Pulmonary artery endothelial cell (primary cell): ENCODE data around the gene FNIP2. TPM values are rescaled to one million over a fixed set of nuclear protein-coding genes. Genes with fewer than 3 reads are reported as not detected.

Source experiments
- DNase-seq: peaks from one replicate; pipeline ENCODE4 v3.0.0-alpha.2; 2011; ENCODE audit warnings: low read depth, low spot score
- total RNA-seq: library from RNA; depleted of rRNA; stranded (reverse); fragments of >200 nt; gene quantifications from 2 replicates; pipeline ENCODE4 v1.2.3, GENCODE V29; 2014

Gene FNIP2
- total RNA-seq, 1 donor from 2014 or later: 13.0 TPM

DNA sequence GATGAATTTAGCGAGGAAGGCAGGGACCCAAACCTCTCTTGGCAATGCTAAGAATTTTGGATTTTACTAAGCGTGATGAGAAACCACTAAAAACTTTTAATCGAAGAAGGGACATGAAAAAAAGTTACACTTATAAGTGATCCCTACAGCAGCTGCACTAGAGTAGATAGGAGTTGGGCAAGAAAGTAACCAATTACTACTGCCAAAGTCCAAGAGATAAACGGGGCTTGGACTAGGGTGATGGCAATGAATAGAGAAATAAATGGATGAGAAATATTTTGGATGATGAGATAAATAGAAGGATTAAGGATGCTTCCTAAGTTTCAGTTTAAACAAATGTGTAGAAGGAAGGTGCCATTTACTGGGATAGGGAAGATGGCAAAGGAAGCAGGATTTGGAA, 6.3 kb upstream of the FNIP2 start:
- DNase-seq: no peak

DNA sequence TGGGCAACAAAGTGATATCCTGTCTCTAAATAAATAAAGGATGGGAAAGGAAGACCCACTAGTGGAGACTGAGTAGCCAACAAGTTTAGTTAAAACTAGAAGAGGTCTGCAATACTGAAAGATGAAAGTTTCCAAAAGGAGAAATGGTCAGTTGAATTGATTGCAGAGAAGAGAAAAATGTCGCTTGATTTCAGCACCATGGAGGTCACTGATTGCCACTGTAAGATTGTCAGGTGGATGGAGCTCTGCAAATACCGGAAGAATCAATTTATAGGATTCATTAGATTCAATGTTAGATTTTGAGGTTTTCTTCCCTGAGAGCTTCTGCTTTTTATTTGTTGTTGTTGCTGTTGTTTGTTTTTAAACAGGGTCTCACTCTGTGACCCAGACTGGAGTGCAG, 5.4 kb upstream of the FNIP2 start:
- DNase-seq: no peak

DNA sequence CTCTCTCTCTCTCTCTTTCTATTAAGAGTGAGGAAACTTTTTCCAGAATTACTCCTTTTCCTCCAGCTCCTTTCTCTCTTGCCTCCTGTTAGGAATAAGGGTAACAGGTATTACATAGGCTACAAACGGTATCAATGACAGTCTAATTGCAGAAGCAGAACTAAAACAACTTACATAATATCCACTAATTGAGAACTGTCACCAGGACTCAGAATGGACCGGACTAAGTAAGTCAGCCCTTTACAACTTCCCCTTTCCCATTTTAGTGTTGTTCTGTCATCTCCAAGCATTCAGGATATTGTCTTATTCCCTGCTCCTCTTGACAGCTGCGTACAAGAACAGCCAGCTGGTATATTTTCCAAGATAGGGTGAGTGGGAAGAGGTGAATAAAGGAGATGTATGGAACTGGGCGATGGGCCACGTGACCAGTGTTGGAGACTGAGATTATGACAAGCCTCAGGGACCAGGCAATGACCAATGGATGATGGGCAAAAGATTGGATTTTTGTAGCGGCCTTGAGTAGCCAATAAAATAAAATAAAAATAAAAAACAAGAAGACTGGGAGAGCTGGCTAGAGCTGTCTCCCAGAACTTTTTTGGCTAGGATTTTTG, 2.3 kb upstream of the FNIP2 start:
- DNase-seq: no peak

DNA sequence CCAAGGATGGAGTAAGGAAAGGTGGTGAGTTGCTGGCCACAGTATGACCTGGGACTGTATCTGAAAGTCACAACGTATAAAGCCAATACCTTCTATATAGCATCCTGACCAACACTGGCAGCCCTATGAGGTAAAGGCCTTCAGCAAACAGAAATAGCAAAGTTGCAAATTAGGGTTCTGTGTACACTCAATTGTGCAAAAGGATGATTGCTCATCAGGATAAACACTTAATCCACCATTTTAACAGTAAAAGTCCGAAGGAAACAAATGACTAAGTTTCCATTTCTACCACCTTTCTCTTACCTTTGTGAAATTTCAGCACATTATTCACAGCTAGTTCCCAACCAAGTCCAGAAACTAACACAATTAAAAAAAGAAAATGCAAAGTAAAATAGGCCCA, 1.4 kb upstream of the FNIP2 start:
- no peak for DNase-seq

DNA sequence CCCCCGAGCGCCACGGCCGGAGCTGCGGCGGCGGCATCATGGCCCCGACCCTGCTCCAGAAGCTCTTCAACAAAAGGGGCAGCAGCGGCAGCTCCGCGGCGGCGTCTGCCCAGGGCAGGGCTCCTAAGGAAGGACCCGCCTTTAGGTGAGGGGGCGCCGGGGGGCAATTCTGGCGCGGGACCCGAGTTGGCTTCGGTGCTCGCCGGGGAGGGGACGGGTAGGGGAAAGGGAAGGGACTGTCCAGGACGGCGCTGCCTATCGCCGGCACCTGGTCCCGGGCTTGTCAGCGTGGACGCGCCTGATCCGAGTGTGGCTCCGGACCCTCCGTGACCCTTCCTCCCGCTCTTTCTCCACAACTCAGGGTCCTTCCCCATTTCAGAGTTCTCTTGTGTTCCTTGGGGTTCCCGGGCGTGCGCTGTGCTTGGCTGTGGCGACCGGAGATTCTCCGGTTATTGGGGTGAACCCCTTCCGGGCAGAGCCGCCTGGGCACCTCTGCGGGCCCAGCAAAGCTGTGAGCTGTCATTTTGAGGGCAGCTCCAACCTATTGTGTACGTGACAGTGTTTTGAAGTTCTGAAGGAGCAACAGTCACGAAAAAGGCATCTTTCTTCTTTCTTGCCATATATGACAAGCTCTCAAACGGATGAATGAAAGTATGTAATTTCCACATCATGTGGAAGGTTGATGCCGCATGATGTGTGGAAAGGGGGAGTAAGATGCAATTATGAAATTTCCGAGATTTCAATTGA, 522 bp downstream of the FNIP2 start:
- no peak for DNase-seq

DNA sequence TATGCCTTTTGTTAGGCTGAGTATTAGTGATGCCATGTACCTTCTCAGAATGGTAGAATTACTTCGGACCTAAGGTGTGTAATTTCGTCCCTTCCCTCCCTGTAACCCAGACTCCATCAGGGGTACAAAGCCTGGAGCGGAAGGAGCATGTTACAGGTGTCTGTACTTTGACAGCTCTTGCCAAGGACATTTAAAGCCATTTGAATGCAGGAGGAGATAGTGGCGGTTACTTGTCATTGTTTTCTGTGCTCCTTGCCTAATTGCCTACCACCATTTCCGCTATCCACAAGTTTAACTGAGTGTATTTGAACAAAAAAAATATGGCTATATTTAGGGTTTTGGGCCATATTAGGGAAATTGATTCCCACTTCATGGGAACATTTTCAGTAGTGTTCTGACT, 1.8 kb downstream of the FNIP2 start:
- DNase-seq: no peak

DNA sequence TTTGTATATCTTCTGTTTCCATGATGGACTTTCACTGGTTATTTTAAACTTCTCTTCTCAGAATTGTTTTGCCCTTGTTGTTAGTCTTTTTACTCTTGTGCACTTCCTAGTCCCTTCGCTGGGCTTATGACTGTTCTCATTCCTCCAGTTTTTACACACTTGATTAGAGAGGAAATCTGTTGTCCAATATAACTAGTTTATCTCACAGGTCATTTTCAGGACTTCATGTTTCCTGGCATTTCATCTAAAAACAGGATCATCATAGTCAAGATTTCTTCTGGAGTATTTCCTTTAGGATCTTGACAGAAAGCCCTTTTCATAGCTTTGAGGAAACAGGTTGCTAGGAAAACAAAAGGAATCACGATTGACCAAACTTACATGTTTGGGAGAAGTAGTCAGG, 3.0 kb downstream of the FNIP2 start:
- peak; percentile 54 for DNase-seq

DNA sequence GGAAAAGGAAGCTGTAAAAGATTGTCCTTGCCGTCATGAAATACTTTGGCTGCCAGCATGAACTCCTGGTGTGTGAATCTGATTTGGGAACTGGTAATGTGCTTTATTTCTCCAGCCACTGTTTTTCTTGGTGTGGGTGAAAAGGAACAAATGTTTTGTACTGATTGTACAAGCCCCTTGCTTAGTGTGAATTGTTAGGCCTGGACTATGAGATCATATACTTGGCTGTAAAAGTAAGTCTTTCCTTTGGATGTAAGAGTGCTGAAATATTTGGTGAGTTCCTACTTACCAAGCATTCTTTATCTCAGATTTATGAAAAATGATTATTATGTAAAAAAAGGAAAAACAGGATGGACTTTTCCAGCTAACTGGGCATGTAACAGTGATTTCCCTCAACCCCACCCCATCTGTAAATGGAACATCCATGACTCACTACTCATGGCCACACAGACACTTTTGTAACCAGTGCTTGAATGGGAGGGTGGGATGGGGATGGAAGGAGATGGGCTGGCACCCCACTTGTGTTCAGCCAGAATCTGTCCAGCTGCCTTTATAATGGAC, 6.3 kb downstream of the FNIP2 start:
- DNase-seq: peak; percentile 50

DNA sequence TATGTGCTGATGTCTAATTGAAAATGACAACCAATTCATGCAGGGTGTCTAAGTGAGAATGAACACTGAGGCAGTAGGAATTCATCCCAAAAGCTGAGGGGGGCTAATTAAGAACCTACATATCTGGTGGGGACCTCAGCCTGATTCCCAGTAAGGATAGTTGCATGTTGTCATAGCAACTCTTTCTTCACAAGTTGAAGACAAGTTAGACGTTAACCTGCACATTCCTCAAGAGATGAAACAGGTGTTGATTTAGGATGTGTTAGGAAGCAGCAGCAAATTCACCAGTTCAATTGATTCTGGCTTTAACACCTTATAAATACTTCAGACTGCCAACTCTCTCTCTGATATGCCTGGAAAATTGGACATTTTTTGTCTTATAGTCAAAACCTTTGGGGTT, 7.3 kb downstream of the FNIP2 start:
- no peak for DNase-seq

DNA sequence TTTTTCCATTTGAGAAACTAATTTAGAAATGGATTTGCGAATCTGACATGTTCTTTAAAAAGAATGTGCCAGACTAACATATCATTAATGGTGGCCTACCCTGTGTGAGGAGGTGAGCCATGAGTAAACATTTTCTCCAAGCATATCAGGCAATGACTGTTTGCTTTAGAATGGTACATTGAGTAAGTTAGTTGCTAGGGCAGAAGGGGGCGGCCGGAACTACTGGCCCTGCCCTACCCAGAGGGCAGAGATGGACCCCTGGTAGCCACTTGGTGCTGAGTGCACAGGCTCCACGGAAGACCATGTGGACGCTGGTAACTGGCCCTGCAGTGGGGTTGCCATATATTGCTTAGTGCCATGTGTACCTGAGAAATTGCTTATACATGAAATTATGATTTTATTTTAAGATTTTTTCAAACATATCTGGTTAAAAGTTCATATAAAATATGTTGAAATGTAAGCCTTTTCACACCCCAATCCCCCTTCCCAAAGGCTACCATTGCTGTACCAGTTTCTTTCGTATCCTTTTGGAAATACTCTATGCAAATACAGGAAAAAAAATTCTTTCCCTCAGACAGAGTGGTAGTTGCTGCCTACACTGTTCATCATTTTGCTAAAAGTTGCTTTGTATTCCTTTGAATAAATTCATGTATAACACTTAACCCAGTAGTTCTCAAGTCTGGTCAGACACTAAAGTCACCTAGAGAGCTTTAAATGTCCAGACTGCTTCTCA, 8.8 kb downstream of the FNIP2 start:
- no peak for DNase-seq

DNA sequence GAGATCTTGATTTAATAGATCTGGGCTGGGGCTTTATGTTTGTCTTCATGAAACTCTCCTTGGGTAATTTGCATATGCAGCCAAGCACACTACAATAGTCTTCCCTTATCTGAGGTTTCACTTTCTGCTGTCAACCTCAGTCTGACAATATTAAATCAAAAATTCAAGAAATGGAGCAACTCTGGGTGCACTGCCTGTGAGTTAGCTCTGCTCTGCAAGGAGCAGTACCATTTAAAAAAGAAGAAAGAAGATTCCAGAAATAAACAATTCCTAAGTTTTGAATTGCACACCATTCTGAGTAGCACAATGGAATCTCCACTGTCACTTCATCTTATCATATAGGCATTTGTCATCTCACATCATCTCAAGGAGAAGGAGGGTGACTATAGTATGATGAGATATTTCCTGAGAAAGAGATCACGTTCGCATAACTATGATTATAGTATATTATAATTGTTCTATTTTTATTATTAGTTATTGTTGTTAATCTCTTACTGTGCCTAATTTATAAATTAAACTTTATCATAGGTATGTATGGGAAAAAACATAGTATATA, 9.4 kb downstream of the FNIP2 start:
- DNase-seq: no peak

DNA sequence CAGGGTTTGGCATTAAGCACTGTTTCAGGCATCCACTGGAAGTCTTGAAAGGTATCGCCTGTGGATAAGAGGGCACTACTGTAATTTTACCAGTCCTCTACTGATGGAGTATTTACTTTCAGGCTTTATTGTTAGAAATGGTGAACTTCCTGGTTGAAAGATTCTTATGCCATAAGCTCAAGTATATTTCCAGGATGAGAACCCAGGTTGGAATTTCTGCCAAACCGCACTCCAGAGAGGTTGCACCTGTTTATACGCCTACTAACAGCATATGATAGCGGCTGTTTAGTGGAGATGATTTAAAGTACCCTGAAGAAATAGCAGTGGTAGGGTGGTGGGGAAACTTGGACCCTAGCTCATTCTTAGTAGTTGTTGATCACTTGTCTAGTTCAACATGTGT, 9.9 kb downstream of the FNIP2 start:
- no peak for DNase-seq

DNA sequence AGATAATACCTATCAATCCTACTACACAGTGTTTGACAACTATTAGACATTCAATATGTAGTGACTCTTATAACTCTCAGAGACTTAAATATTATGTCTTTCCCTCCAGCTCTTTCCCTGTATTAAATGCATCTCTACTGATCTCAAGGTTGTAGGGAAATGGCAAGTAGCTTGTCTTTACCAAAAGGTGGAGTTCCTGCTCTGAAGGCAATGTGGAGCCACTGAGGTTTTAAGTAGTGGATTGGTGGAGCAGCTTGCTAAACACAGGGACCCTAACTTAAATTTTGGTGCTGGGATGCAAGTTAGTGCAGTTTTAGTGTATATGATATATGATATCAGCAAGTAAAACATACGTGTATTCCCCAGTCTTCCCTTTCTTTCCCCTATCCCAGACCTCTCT, 13.1 kb downstream of the FNIP2 start:
- no peak for DNase-seq

DNA sequence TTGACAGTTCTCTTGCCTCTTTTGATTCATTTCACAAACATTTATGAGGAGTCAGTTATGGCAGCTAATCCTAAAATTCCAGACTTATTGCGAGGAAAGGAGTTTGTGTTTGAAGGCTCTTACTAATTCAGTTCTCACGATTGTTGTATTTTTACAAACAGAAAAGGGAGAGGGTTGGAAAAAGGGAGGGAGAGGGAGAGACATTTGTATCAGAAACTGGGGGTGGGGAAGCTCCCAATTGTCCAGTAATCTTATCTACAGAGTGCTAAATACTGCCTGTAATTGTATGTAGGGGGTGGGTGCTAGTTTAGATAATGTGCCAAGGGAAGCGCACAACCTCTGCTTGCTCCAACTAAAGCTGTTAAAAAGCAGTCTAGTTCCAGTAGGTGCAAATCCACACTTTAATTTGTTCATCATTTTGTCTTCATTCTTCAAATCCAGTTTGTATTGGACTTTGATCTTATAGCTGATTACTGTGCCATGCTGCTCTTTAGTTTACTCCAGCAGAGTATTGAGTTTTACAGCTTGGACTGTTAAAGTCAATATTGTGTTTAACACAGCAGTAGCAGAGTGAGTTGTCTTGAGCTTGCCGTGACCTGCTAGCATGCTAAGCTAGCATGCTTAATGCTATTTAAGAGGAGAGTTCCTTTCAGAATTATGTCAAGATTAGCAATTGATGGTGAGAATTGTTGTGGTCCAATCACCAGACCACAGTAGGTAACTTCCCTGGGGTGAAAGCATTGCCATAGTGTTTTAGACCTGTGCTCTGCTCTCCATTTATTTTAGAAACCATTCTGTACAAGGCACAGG, 13.9 kb downstream of the FNIP2 start:
- DNase-seq: no peak

DNA sequence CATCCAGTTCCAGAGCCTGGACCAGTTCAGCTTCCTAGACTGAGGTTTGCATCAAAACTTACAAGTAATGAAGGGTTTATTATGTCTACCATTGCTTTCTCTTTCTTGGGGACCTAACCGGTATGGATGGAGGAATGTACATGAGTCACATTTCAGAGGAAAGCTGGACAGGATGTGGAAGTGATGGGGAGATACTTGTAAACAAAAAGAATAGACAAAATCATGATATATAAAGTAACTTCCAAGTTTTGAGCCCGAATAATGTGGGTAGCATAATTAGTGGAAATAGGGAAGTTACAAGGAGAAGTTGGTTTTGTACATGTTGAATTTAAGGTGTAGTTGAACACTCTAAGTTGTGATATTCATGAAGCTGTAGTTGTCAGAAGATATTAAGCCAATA, 15.0 kb downstream of the FNIP2 start:
- DNase-seq: peak; percentile 26

DNA sequence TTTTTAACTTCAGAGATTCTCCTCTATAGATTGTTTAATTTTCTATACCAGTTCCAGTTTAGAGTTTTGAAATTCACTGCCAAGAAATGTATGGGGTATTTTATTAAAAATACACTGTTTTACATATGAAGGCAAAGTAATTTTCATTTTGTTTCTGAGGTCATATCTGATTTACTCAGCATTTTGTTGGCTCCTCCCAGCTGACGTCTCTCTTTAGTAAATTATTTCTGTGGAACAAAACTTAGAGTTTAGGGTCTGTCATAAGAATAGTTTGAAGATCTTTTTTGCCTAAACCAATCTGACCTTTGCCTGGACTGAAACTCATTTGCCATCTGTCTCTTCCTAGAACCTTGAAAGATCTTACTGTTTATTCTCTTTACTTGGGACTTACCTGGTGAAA, 16.9 kb downstream of the FNIP2 start:
- DNase-seq: no peak

DNA sequence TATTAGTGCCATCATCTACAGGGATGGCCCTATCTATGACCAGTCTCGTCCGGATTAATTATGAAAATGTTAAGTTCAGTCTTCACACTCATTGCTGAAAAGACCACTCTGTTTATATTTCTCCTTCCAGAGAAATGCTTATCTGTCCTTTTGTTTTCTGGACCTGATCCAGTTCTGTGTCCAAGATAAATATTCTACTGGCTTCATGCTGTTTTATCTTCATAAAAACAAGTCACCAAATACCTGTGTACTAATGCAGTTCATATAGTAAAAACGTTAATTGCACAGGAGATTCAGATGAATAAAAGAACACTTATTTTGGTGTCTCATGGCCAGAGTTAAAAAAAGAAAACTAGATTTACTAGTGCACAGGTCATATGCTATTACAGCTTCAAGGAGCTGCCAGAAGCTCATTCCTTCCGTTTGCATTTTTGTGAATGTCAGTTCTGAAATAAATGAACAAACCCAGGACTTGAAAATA, 17.3 kb downstream of the FNIP2 start:
- no peak for DNase-seq

DNA sequence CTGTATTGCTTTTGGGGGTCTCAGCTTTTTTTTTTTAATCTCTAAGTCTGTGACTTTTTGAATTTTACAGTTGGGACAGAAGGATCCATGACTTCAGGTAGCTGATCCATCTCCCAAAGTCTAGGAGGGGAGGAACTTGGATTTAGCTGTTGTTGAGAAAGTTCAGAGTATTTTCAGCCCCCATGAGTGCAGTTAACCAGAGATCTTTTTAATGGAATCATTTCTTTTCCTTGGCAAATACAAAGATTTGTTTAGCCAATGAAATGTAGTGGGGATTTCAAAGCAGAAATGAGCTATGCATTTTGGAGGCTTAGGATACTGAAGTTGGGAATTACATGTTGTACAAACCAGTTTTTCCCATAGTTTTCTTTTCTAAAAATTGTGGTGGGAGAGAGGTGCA, 18.1 kb downstream of the FNIP2 start:
- no peak for DNase-seq

DNA sequence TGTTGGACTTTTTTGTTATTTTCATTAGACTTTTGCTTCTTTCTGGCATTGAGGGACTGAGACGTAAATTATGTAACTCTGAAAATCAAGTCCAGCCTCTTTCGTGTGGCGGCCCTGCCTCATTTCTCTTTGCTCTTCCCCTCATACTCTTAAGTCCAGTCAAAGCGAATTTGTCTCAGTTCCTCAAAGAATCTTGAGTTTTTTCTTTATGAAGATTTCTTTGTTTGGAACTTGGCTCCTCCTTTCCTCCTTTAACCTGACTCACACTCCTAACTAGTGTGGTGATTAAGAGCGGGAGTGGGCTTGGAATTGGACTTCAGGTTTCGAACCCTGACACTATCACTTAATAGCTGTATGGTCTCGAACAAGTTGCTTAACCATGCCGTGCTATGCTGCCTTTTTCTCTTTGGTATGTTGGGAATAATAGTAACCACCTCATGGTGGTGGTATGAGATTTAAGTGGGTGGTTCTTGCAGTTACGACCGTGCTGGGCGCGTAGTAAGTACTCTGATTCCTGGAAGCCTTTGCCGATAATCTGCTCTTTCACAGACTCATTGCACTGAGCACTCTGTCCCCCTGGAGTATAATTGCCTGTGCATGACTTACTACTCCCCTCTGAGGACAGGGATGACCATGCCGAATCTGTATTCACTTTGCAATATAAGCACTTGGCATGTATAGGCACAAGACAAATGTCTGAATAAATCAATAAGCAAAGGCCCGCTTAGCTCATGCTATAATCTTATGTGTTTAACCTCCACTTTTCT, 19.1 kb downstream of the FNIP2 start:
- DNase-seq: no peak

DNA sequence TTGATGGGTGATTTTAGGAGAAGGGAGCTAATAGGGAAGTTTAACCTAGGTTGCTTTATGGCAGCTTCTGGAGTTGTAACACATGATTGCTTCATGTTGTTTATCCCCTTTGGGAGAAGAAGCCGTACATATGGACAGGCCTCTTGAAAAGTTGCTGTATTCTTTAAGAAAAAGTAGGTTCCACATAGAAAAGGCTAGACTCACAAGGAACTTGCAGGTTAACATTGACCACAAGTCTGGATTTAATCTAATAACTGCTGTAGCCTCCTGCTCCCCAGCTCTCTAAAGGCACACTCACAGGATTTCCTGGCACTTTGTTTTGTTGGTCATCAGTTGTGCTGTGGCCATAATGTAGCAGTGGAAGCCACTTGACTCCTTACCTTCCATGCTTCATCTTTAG, 19.7 kb downstream of the FNIP2 start:
- DNase-seq: no peak
